ENCODE data around the gene TP53RK. TPM values are rescaled to one million over a fixed set of nuclear protein-coding genes. Genes with fewer than 3 reads are reported as not detected.

The TP53RK gene
- total RNA-seq, 1 experiment from 2014 or later, result 21.5 TPM

DNA sequence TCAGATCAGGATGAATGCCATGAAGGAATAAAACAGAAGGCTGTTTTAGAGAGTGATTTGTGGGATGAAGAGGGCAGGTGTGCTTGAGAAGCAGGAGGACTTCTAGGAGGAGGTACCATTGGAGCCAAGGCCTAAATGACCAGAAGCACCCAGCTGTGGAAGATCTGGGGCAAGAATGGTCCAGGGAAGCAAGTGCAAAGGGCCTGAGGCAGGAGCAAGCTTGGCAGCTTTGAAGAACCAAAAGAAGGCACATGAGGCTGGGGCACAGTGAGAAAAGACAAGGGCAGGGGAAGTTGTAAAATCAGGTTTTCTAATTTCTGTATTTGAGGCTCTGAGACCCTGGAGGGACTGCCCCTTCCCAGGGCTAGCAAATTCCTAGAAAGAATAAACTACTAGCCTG is 47.8 kb downstream of the TP53RK start:
- Histone ChIP-seq H3K27ac (ENCODE audit: insufficient read length, low read depth, low read length) (no peak overlapping the region), H4K8ac (replicated peaks; ENCODE audit: insufficient read length, low read depth, low read length) (no peak overlapping the region), H4K5ac (ENCODE audit: insufficient read length, low read depth, low read length) (no peak overlapping the region), H3K4ac (ENCODE audit: low read depth, low read length) (no peak overlapping the region), H2BK20ac (ENCODE audit: low read depth, low read length, poor library complexity, severe bottlenecking) (no peak overlapping the region), H3K14ac (ENCODE audit: insufficient read depth, low read length) (no peak overlapping the region), H3K9me3 (ENCODE audit: control insufficient read depth, low read depth, low read length) (no peaks in the 10 kb centered on the region), H3K79me1 (ENCODE audit: insufficient read depth, low read depth, low read length, poor library complexity, severe bottlenecking) (no peaks in the 10 kb centered on the region), H2AK5ac (ENCODE audit: insufficient read length, low read length) (no peak overlapping the region), H2AFZ (ENCODE audit: low read length) (no peak overlapping the region), H3K4me2 (ENCODE audit: insufficient read depth, insufficient read length, low read length) (no peak overlapping the region), H3K27me3 (ENCODE audit: insufficient read depth, low read length) (no peaks in the 10 kb centered on the region), H3K23me2 (ENCODE audit: insufficient read length, low read depth, low read length, poor library complexity, severe bottlenecking) (no peaks in the 10 kb centered on the region), H2BK120ac (ENCODE audit: low read depth, low read length, poor library complexity, severe bottlenecking) (no peak overlapping the region), H3T11ph (ENCODE audit: low read length) (no peak overlapping the region), H3K23ac (ENCODE audit: insufficient read length, low read depth, low read length) (no peak overlapping the region), H4K91ac (ENCODE audit: insufficient read length, low read depth, low read length) (no peak overlapping the region), H2BK15ac (ENCODE audit: low read depth, low read length) (no peak overlapping the region), H2BK12ac (ENCODE audit: insufficient read length, low read depth, low read length) (no peak overlapping the region), H2BK5ac (ENCODE audit: insufficient read length, low read length) (no peak overlapping the region), H3K79me2 (ENCODE audit: insufficient read depth, low read length) (no peaks in the 10 kb centered on the region), H3K9ac (ENCODE audit: extremely low read depth, insufficient read length, low read length) (no peak overlapping the region), H4K20me1 (ENCODE audit: control insufficient read depth, insufficient read depth, insufficient read length) (peaks cover 3% of the 10 kb centered on the region), H3K56ac (ENCODE audit: insufficient read length, low read depth, low read length) (no peak overlapping the region), H3K4me1 (ENCODE audit: insufficient read depth, low read length) (no peaks in the 10 kb centered on the region), H3K18ac (ENCODE audit: insufficient read length, low read depth, low read length) (no peak overlapping the region)
- no peaks in the 10 kb centered on the region; a peak in 1 of 5 replicates for H3K9me3 Mint-ChIP-seq
- peaks cover 32 to 37% of the 10 kb centered on the region in 2 experiments for H3K4me1 Mint-ChIP-seq
- no peak overlapping the region; a peak in 1 of 7 replicates for H3K27ac Mint-ChIP-seq
- DNase-seq, result no peak
- H3K36me3 Mint-ChIP-seq (ENCODE audit: insufficient read depth in 1 of 3, low read depth in 3 of 3), result peaks cover 0 to 14% (median 0%) of the 10 kb centered on the region in 3 experiments; a peak in 2 of 7 replicates
- H3K27me3 Mint-ChIP-seq (ENCODE audit: low read depth), result no peaks in the 10 kb centered on the region
- TF ChIP-seq, protein P1, sequence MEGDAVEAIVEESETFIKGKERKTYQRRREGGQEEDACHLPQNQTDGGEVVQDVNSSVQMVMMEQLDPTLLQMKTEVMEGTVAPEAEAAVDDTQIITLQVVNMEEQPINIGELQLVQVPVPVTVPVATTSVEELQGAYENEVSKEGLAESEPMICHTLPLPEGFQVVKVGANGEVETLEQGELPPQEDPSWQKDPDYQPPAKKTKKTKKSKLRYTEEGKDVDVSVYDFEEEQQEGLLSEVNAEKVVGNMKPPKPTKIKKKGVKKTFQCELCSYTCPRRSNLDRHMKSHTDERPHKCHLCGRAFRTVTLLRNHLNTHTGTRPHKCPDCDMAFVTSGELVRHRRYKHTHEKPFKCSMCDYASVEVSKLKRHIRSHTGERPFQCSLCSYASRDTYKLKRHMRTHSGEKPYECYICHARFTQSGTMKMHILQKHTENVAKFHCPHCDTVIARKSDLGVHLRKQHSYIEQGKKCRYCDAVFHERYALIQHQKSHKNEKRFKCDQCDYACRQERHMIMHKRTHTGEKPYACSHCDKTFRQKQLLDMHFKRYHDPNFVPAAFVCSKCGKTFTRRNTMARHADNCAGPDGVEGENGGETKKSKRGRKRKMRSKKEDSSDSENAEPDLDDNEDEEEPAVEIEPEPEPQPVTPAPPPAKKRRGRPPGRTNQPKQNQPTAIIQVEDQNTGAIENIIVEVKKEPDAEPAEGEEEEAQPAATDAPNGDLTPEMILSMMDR (conservative IDR thresholded peaks at IDR 0.05), result no peak
- H3K4me3 Mint-ChIP-seq, result no peak overlapping the region; a peak in 1 of 5 replicates
